Heart right ventricle (tissue), 16 donors: ENCODE measurements around the gene FCAMR. TPM values are rescaled to one million over a fixed set of nuclear protein-coding genes. Genes with fewer than 3 reads are reported as not detected.

Experiments
- ATAC-seq, 8 donors: fragments of 200-7000 bp; cut with Tn5 transposase; one replicate each; pipeline ENCODE4 v1.9.1; 2020; ENCODE audit warnings: mild to moderate bottlenecking in 8 of 8, moderate library complexity in 8 of 8, moderate number of reproducible peaks in 1 of 8
- DNase-seq, 2 donors: peaks; one replicate each; pipeline ENCODE4 v3.0.0-alpha.2; 2020
- H3K27ac ChIP-seq, 10 donors: fragments of 200-600 bp; sonication (generic) in 2 of 10; one replicate each; pipeline versions ENCODE4 v1.5.0 to v1.8.0; 2020 to 2022; ENCODE audit warnings: mild to moderate bottlenecking in 3 of 10
- H3K27me3 ChIP-seq, 7 donors: fragments of 200-600 bp; one replicate each; pipeline ENCODE4 v1.8.0; 2021 to 2022; ENCODE audit warnings: mild to moderate bottlenecking in 2 of 7
- H3K36me3 ChIP-seq, 9 donors: fragments of 200-600 bp; sonication (generic) in 1 of 9; one replicate each; pipeline versions ENCODE4 v1.5.0 to v1.8.0; 2020 to 2022; ENCODE audit warnings: mild to moderate bottlenecking in 2 of 9
- H3K4me1 ChIP-seq, 9 donors: fragments of 200-600 bp; sonication (generic) in 1 of 9; one replicate each; pipeline versions ENCODE4 v1.5.0 to v1.8.0; 2020 to 2022; ENCODE audit warnings: mild to moderate bottlenecking in 4 of 9
- H3K4me3 ChIP-seq, 10 donors: fragments of 200-600 bp; sonication (generic) in 2 of 10; one replicate each; pipeline versions ENCODE4 v1.5.0 to v1.8.0; 2020 to 2022; ENCODE audit warnings: mild to moderate bottlenecking in 7 of 10, moderate library complexity in 2 of 10
- H3K9me3 ChIP-seq, 11 donors: fragments of 200-600 bp in 10 of 11; sonication (generic) in 2 of 11; one replicate each; pipeline versions ENCODE4 v1.5.0 to v1.8.0; 2013 to 2022; ENCODE audit warnings: mild to moderate bottlenecking in 2 of 11, control low read depth in 1 of 11, moderate library complexity in 1 of 11
- WGBS, 2 donors: extraction: QIAGEN DNeasy Blood & Tissue Kit; methylation state at CpG; one replicate each; pipeline ENCODE4 v1.1.7; 2013; ENCODE audit warnings: inconsistent platforms in 1 of 2; 5-methylcytosine and 5-hydroxymethylcytosine counted together
- intact Hi-C, 10 donors: fragments of 100-400 bp; cut with DNase I; formaldehyde crosslinking; loops; one replicate each; pipeline versions ENCODE4 v1.11.1 to v1.14.2; 2022
- polyA plus RNA-seq, 2 donors: library from polyadenylated mRNA; stranded (reverse); fragments of 200-250 nt; gene quantifications; one replicate each; pipeline ENCODE4 v1.2.3, GENCODE V29; 2013
- total RNA-seq, 10 donors: library from RNA; stranded (reverse); fragmentation: NEBNext Ultra II Directional in 3 of 10; extraction: Animal tissue kit (Norgen Biotek cat#: 25700) in 3 of 10; gene quantifications; one replicate each; pipeline versions ENCODE4 v1.2.1 to v1.2.4, GENCODE V29; 2021 to 2023
- TF ChIP-seq, protein P1 (sequence below), 9 donors: fragments of 200-600 bp; sonication (generic) in 2 of 9; IDR thresholded peaks; one replicate each; pipeline versions ENCODE4 v1.5.0 to v1.8.0; 2021 to 2022; ENCODE audit warnings: antibody characterized with exemption in 9 of 9, mild to moderate bottlenecking in 5 of 9, moderate library complexity in 1 of 9
- donor health status: Arrhythmogenic right ventricular cardiomyopathy.
- donor health status: ischemic (EF 13 %, LVEDD 7.1; RV severe dilation, severe dysfunction).
- donor health status: healthy with polysubstance abuse.
- donor health status: DM: no; HTN: yes; CAD: no.
- donor health status: DM: no; HTN: no; CAD: no.
- donor health status: ischemic (EF 25% LVEDD 6.9; RV normal size, moderate dysfunction).
- donor health status: ischemic (EF 25% LVEDD 5.7; RV mildly dilated, moderate dysfunction).
- donor health status: healthy.
- donor health status: DM: yes; HTN: yes; CAD: no.
- donor health status: Ischemic cardiomyopathy.
- donor health status: ischemic (EF 35%, LVEDD 5.7; RV mildly dilated, moderate dysfunction).
- donor health status: nonischemic (EF 11% LVEDD 7.7; RV severe dilation, severe dysfunction).
- donor health status: DM: yes; HTN: yes; CAD: no.
- donor health status: PGD.
- donor health status: ischemic (EF 29% LVEDD 5.4; RV normal size, mild dysfunction).
- donor health status: nonischemic (EF 23%, LVEDD 6.1; RV moderate dilation, normal function).

FCAMR gene
- total and polyA plus RNA-seq, 12 donors = not detected

DNA sequence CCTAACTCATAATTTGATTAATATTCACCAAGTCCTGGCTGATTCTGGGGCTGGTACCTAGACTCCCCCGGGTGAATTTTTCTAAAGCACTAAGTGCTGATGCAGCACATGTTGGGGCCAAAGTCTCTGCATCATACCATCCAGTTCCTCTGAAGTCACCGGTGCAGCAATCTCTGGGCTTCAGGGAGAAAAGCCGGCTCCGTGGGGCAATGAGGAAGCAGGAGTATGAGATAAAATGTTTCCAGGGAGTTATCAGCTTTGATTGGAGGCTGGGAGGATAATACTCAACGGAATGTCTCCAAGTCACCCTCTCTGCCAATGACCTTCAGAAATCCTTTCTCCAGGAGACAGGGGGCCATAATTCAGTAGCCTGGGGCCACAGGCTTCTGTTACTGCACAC, 1.2 kb downstream of the FCAMR start:
- no peaks in the 10 kb centered on the region for H3K36me3 ChIP-seq
- 22 to 34% methylated on average over 5 of the region's 5 CpGs for WGBS, 2 donors
- H3K27ac ChIP-seq = no peak overlapping the region
- TF ChIP-seq, protein P1, sequence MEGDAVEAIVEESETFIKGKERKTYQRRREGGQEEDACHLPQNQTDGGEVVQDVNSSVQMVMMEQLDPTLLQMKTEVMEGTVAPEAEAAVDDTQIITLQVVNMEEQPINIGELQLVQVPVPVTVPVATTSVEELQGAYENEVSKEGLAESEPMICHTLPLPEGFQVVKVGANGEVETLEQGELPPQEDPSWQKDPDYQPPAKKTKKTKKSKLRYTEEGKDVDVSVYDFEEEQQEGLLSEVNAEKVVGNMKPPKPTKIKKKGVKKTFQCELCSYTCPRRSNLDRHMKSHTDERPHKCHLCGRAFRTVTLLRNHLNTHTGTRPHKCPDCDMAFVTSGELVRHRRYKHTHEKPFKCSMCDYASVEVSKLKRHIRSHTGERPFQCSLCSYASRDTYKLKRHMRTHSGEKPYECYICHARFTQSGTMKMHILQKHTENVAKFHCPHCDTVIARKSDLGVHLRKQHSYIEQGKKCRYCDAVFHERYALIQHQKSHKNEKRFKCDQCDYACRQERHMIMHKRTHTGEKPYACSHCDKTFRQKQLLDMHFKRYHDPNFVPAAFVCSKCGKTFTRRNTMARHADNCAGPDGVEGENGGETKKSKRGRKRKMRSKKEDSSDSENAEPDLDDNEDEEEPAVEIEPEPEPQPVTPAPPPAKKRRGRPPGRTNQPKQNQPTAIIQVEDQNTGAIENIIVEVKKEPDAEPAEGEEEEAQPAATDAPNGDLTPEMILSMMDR (IDR thresholded peaks at IDR 0.05) = no peak
- no peaks in the 10 kb centered on the region for H3K9me3 ChIP-seq
- H3K27me3 ChIP-seq = peaks cover 0 to 59% (median 9%) of the 10 kb centered on the region in 7 donors
- no peak overlapping the region for H3K4me3 ChIP-seq
- ATAC-seq (no peak), DNase-seq (no peak)
- intact Hi-C loops = no loop called here
- H3K4me1 ChIP-seq = peaks cover 0 to 44% (median 0%) of the 10 kb centered on the region in 9 donors

DNA sequence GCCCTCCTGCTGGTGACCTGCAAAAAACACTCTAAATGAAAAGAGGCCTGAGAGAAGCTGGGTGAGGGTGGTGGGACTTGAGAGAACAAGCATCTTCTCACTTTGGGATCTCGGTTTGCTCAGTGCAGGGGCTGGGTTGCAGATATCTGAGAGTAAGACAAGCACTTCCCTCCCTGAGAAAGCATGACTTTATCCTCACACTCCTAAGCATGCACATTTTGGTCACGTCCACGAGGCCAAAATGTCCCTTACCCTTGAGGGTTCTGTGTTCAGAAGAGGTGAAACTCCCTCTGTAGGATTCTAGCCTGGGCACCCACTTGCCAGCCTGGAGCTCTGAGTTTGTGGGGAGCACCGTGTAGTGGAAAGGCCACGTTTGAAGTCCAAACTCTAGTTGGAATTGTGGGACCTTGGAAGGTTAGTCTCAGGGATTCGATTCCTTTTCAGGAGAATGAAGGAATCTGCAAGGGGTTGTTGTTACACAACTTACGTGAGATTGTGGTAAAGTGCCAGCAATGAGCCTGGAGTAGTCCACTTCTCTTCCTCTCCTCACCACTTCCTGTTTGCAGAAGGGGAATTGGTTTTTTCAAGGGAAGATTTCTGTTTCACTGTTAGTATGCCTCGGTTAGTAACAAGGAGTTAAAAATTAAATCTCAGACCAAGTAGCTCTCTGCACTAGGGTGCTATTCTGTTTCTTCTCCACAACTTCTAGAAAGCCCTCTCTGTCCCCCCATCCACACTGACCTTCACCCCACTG, 3.0 kb downstream of the FCAMR start:
- peak in 3 of 8 donors; percentile 31 to 63 (median 35) for ATAC-seq
- TF ChIP-seq, protein P1 (IDR thresholded peaks at IDR 0.05) = no peak

DNA sequence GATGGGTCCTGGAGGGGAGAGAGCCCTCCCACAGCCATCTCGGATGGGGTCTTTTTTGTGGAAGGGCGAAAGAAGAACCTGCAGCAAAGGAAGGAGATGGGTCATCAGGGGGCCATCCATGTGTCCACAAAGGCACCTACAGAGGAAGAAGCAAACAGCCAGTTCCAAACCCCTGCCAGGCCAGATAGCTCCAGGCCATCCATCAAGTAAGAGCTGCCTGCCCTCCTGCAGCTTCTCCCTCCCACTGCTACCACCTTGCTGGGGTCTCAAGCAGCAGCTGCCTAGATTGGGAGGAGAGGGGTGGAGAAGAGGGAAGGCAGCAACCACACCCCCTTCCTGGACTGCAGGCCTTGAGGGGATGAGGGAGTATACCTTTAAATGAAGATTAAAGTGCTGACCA, 4.5 kb downstream of the FCAMR start:
- Histone ChIP-seq H3K9me3 (no peaks in the 10 kb centered on the region), H3K4me1 (peaks cover 0 to 56% (median 0%) of the 10 kb centered on the region in 9 donors), H3K27me3 (peaks cover 0 to 40% (median 9%) of the 10 kb centered on the region in 7 donors), H3K4me3 (no peak overlapping the region), H3K36me3 (no peaks in the 10 kb centered on the region), H3K27ac (no peak overlapping the region)
- 85 to 98% methylated on average over 2 of the region's 2 CpGs for WGBS, 2 donors
- DNase-seq = no peak
- TF ChIP-seq, protein P1 (IDR thresholded peaks at IDR 0.05) = no peak
- ATAC-seq = no peak
- intact Hi-C loops = no loop called here

More for the DNA sequence above, 3.0 kb downstream of the FCAMR start:
- H3K9me3 ChIP-seq = no peaks in the 10 kb centered on the region
- H3K27ac ChIP-seq = no peak overlapping the region
- 65 to 73% methylated on average over 8 of the region's 8 CpGs for WGBS, 2 donors
- intact Hi-C loops = no loop called here
- peaks cover 0 to 52% (median 0%) of the 10 kb centered on the region in 9 donors for H3K4me1 ChIP-seq
- no peak for DNase-seq
- no peaks in the 10 kb centered on the region for H3K36me3 ChIP-seq
- no peak overlapping the region for H3K4me3 ChIP-seq
- H3K27me3 ChIP-seq = peaks cover 0 to 52% (median 9%) of the 10 kb centered on the region in 7 donors

DNA sequence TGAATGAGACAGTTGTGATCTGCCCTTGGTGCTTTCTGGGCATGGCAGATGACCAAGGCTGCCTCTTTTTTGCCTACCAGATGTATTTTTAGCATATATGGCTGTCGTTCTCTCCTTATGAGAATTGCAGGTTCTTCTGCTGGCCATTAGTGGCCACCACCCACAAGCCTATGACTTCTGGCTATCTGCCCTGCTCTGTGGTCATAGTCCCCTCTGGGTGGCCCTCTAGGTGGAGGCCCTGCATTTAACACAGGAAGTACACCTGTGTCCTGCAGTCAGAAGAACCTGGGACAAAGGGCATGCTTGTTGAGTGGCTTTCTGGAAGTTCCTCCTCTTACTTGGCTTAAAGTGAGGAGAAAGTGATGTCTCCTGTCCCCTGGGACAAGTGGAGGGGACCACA, 6.5 kb downstream of the FCAMR start:
- Histone ChIP-seq H3K4me3 (no peak overlapping the region), H3K4me1 (peaks cover 0 to 40% (median 0%) of the 10 kb centered on the region in 9 donors), H3K9me3 (no peaks in the 10 kb centered on the region), H3K27ac (no peak overlapping the region), H3K36me3 (no peaks in the 10 kb centered on the region), H3K27me3 (peaks cover 0 to 35% (median 0%) of the 10 kb centered on the region in 7 donors)
- intact Hi-C loops = no loop called here
- DNase-seq (no peak), ATAC-seq (no peak)
- WGBS, 2 donors = 77 to 81% methylated on average over 1 of the region's 1 CpG
- TF ChIP-seq, protein P1 (IDR thresholded peaks at IDR 0.05) = no peak
